Ovary (tissue), 3 donors: ENCODE results near the gene FYB2.

Experiments used
- EP300 ChIP-seq: sonication (generic); formaldehyde crosslinking; IDR thresholded peaks from one replicate; pipeline ENCODE4 v1.6.1; 2017; ENCODE audit warnings: antibody characterized with exemption
- POLR2A ChIP-seq: fragments of 450-650 bp; IDR thresholded peaks from one replicate; pipeline ENCODE4 v1.6.1; 2017; ENCODE audit warnings: antibody characterized with exemption, mild to moderate bottlenecking, moderate library complexity
- TF ChIP-seq, protein P1 (sequence below), 3 donors: fragments of 450-650 bp in 2 of 3; fragments of 200-600 bp in 1 of 3; IDR thresholded peaks; one replicate each; pipeline versions ENCODE4 v1.5.1 to v1.8.0; 2016 to 2022; ENCODE audit warnings: antibody characterized with exemption in 3 of 3, mild to moderate bottlenecking in 1 of 3
- donor health status: DM: no; HTN: no; CAD: no.

DNA sequence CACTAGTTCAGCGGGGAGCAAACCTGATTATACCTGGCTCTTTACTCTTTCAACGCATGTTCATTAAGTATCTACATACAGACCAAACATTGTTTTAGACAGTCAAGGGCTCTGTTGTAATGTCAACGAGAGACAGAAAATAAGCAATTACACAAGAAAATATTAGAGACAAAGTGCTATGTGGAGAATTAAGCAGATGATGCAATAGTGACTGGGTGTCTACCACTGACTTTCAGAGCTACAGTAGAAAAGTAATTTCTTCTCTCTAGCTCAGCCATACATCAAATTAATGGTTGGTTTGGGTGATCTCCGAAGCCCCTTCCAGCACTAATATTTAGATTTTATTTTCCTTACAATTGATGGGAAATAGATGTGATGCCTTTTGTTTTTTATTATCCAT, 23.3 kb downstream of the FYB2 start:
- TF ChIP-seq, protein P1, sequence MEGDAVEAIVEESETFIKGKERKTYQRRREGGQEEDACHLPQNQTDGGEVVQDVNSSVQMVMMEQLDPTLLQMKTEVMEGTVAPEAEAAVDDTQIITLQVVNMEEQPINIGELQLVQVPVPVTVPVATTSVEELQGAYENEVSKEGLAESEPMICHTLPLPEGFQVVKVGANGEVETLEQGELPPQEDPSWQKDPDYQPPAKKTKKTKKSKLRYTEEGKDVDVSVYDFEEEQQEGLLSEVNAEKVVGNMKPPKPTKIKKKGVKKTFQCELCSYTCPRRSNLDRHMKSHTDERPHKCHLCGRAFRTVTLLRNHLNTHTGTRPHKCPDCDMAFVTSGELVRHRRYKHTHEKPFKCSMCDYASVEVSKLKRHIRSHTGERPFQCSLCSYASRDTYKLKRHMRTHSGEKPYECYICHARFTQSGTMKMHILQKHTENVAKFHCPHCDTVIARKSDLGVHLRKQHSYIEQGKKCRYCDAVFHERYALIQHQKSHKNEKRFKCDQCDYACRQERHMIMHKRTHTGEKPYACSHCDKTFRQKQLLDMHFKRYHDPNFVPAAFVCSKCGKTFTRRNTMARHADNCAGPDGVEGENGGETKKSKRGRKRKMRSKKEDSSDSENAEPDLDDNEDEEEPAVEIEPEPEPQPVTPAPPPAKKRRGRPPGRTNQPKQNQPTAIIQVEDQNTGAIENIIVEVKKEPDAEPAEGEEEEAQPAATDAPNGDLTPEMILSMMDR (IDR thresholded peaks at IDR 0.05) = no peak
- TF ChIP-seq POLR2A (no peak), EP300 (no peak)
